IMR-90 (cell line): ENCODE measurements around the gene MYL11. TPM values are rescaled to one million over a fixed set of nuclear protein-coding genes. Genes with fewer than 3 reads are reported as not detected.

Source experiments
- ATAC-seq: fragments of 200-7000 bp; cut with Tn5 transposase; 2 replicates; pipeline ENCODE4 v1.9.1; 2020; ENCODE audit warnings: low read depth, mild to moderate bottlenecking, moderate library complexity
- BruUV-seq: library from RNA; stranded (reverse); fragments of 400-500 nt; replicated peaks from 2 replicates; lab custom pipeline; 2021; lab: Mats Ljungman, UMichigan
- CTCF ChIA-PET: fragments of 300-600 bp; formaldehyde crosslinking; extraction: SDS; loops from one replicate; lab custom pipeline; 2021; ENCODE audit warnings: antibody characterized with exemption; lab: Yijun Ruan, JAX
- POLR2A ChIA-PET: fragments of 300-600 bp; sonication (Branson Sonifier 250); formaldehyde crosslinking; loops from one replicate; lab custom pipeline; 2022; ENCODE audit warnings: antibody characterized with exemption; ENCODE audit not compliant: unreplicated experiment; lab: Charles Lee
- DNase-seq: peaks from one replicate; pipeline ENCODE4 v3.0.0; 2013
- H2AFZ ChIP-seq: replicated peaks from 2 replicates; pipeline ENCODE3; 2013; ENCODE audit warnings: low read length, mild to moderate bottlenecking; ENCODE audit not compliant: poor library complexity
- H2AK5ac ChIP-seq: 2 replicates; pipeline ENCODE4 v1.6.1; 2013; ENCODE audit warnings: low read depth, low read length, inconsistent platforms
- H2AK9ac ChIP-seq: replicated peaks from 2 replicates; pipeline ENCODE3; 2013; ENCODE audit warnings: mild to moderate bottlenecking, low read depth, low read length, moderate library complexity; ENCODE audit not compliant: poor library complexity
- H2BK120ac ChIP-seq: 2 replicates; pipeline ENCODE4 v1.6.1; 2013; ENCODE audit warnings: low read depth, low read length, inconsistent platforms
- H2BK15ac ChIP-seq: 3 replicates; pipeline ENCODE4 v1.6.1; 2013; ENCODE audit warnings: low read depth, low read length, inconsistent platforms
- H2BK20ac ChIP-seq: 2 replicates; pipeline ENCODE4 v1.6.1; 2013; ENCODE audit warnings: low read depth, mild to moderate bottlenecking, inconsistent platforms, low read length, moderate library complexity
- H2BK5ac ChIP-seq: 2 replicates; pipeline ENCODE4 v1.6.1; 2013; ENCODE audit warnings: mild to moderate bottlenecking, low read depth, low read length, inconsistent platforms; ENCODE audit not compliant: poor library complexity, severe bottlenecking
- H3K14ac ChIP-seq: replicated peaks from 2 replicates; pipeline ENCODE4 v1.6.1; 2013; ENCODE audit warnings: low read depth, low read length, inconsistent platforms
- H3K18ac ChIP-seq: 2 replicates; pipeline ENCODE4 v1.6.1; 2013; ENCODE audit warnings: low read depth, low read length, control low read depth
- H3K23ac ChIP-seq: 2 replicates; pipeline ENCODE4 v1.6.1; 2013; ENCODE audit warnings: low read depth, low read length, inconsistent platforms
- H3K27ac ChIP-seq: 2 replicates; pipeline ENCODE4 v1.5.1; 2013; ENCODE audit warnings: mild to moderate bottlenecking, control low read depth, low read length; ENCODE audit not compliant: insufficient read depth
- H3K27me3 ChIP-seq: 2 replicates; pipeline ENCODE4 v1.6.1; 2013; ENCODE audit warnings: low read length; ENCODE audit not compliant: control insufficient read depth, insufficient read depth
- H3K36me3 ChIP-seq: 2 replicates; pipeline ENCODE4 v1.6.1; 2013; ENCODE audit warnings: low read length, mixed read lengths; ENCODE audit not compliant: control insufficient read depth, insufficient read depth
- H3K4ac ChIP-seq: 2 replicates; pipeline ENCODE4 v1.6.1; 2013; ENCODE audit warnings: low read depth, low read length, inconsistent platforms
- H3K4me1 ChIP-seq: 2 replicates; pipeline ENCODE4 v1.6.1; 2013; ENCODE audit warnings: low read length, mixed read lengths; ENCODE audit not compliant: control insufficient read depth, insufficient read depth
- H3K4me2 ChIP-seq: 2 replicates; pipeline ENCODE4 v1.6.1; 2013; ENCODE audit warnings: low read depth, mild to moderate bottlenecking, control low read depth, low read length, moderate library complexity
- H3K4me3 ChIP-seq: 2 replicates; pipeline ENCODE4 v1.5.1; 2013; ENCODE audit warnings: low read depth, mild to moderate bottlenecking, control low read depth, low read length, moderate library complexity; ENCODE audit not compliant: insufficient read depth
- H3K56ac ChIP-seq: 2 replicates; pipeline ENCODE4 v1.6.1; 2013; ENCODE audit warnings: low read length, inconsistent platforms; ENCODE audit not compliant: insufficient read depth; ENCODE audit errors: extremely low read depth
- H3K79me1 ChIP-seq, 2 experiments: 2 replicates each; pipeline ENCODE4 v1.6.1; 2013; ENCODE audit warnings: low read length in 2 of 2, inconsistent platforms in 1 of 2, low read depth in 1 of 2
- H3K9ac ChIP-seq: 2 replicates; pipeline ENCODE4 v1.6.1; 2013; ENCODE audit warnings: low read depth, low read length, control low read depth
- H3K9me1 ChIP-seq: 2 replicates; pipeline ENCODE4 v1.6.1; 2013; ENCODE audit warnings: low read length, inconsistent platforms; ENCODE audit not compliant: insufficient read depth
- H3K9me3 ChIP-seq: 2 replicates; pipeline ENCODE4 v1.6.1; 2013; ENCODE audit warnings: low read length; ENCODE audit not compliant: control insufficient read depth, insufficient read depth
- H4K20me1 ChIP-seq: 2 replicates; pipeline ENCODE4 v1.6.1; 2013; ENCODE audit warnings: low read length, inconsistent platforms; ENCODE audit not compliant: insufficient read depth
- H4K5ac ChIP-seq: 2 replicates; pipeline ENCODE4 v1.6.1; 2013; ENCODE audit warnings: mild to moderate bottlenecking, low read depth, low read length, control low read depth
- H4K8ac ChIP-seq, 2 experiments: 2 replicates each; pipeline ENCODE4 v1.6.1; 2013; ENCODE audit warnings: low read depth in 2 of 2, low read length in 2 of 2, control low read depth in 1 of 2, inconsistent platforms in 1 of 2
- H4K91ac ChIP-seq: 2 replicates; pipeline ENCODE4 v1.6.1; 2013; ENCODE audit warnings: low read depth, low read length, inconsistent platforms; ENCODE audit not compliant: insufficient read depth
- CEBPB ChIP-seq: IDR thresholded peaks from 2 replicates; pipeline ENCODE4 v1.6.1; 2012; ENCODE audit warnings: low read depth, low read length, improper control_type of control experiment
- CHD1 ChIP-seq: IDR thresholded peaks from 2 replicates; pipeline ENCODE4 v1.6.1; 2012; ENCODE audit warnings: low read depth, low read length, improper control_type of control experiment
- MAZ ChIP-seq: IDR thresholded peaks from 2 replicates; pipeline ENCODE4 v1.6.1; 2012; ENCODE audit warnings: low read depth, mild to moderate bottlenecking, low read length, improper control_type of control experiment, moderate library complexity, borderline replicate concordance
- MXI1 ChIP-seq: IDR thresholded peaks from 2 replicates; pipeline ENCODE4 v1.6.1; 2012; ENCODE audit warnings: low read depth, mild to moderate bottlenecking, low read length, moderate library complexity, borderline replicate concordance
- RCOR1 ChIP-seq: IDR thresholded peaks from 2 replicates; pipeline ENCODE4 v1.6.1; 2012; ENCODE audit warnings: mild to moderate bottlenecking, low read length, improper control_type of control experiment; ENCODE audit not compliant: insufficient replicate concordance
- RFX5 ChIP-seq: IDR thresholded peaks from 2 replicates; pipeline ENCODE4 v1.8.0; 2012; ENCODE audit warnings: low read depth, mild to moderate bottlenecking, low read length, moderate library complexity
- WGBS, 2 experiments: methylation state at CpG; one replicate each; pipeline versions ENCODE4 v1.1.5 to v1.1.7; 2013; ENCODE audit warnings: missing lambda C conversion rate in 2 of 2; ENCODE audit not compliant: insufficient read length in 1 of 2; ENCODE audit errors: extremely low coverage in 2 of 2; 5-methylcytosine and 5-hydroxymethylcytosine counted together
- dilution Hi-C: fragments of 300-500 bp; cut with HindIII; formaldehyde crosslinking; loops from one replicate; pipeline ENCODE4 v1.14.3; 2018; ENCODE audit warnings: low sequenced_read_pairs; ENCODE audit not compliant: unreplicated experiment
- in situ Hi-C: fragments of 300-500 bp; cut with MboI; formaldehyde crosslinking; loops from 3 replicates; pipeline ENCODE4 v1.14.3; 2019; ENCODE audit warnings: low sequenced_read_pairs, inconsistent platforms, mixed read lengths
- intact Hi-C: fragments of 100-400 bp; cut with micrococcal nuclease; formaldehyde crosslinking; loops from 2 replicates; pipeline ENCODE4 v1.10.0; 2022
- polyA plus RNA-seq, 3 experiments: library from polyadenylated mRNA; depleted of rRNA; stranded (reverse); fragments of >200 nt; gene quantifications; 2 replicates each; pipeline ENCODE4 v1.2.3, GENCODE V29; 2012; ENCODE audit warnings: low replicate concordance in 1 of 3
- total RNA-seq: library from RNA; depleted of rRNA; stranded (reverse); fragments of >200 nt; gene quantifications from 2 replicates; pipeline ENCODE4 v1.2.3, GENCODE V29; 2012
- TF ChIP-seq, protein P1 (sequence below): fragments of 150-350 bp; IDR thresholded peaks from 2 replicates; pipeline ENCODE4 v1.6.1; 2016; ENCODE audit warnings: low read depth, mild to moderate bottlenecking, low read length, moderate library complexity, borderline replicate concordance

The MYL11 gene
- total and polyA plus RNA-seq, 2 of the 4 experiments (the other 2 are of a cell fraction), result 1.1 TPM; not detected in 1

DNA sequence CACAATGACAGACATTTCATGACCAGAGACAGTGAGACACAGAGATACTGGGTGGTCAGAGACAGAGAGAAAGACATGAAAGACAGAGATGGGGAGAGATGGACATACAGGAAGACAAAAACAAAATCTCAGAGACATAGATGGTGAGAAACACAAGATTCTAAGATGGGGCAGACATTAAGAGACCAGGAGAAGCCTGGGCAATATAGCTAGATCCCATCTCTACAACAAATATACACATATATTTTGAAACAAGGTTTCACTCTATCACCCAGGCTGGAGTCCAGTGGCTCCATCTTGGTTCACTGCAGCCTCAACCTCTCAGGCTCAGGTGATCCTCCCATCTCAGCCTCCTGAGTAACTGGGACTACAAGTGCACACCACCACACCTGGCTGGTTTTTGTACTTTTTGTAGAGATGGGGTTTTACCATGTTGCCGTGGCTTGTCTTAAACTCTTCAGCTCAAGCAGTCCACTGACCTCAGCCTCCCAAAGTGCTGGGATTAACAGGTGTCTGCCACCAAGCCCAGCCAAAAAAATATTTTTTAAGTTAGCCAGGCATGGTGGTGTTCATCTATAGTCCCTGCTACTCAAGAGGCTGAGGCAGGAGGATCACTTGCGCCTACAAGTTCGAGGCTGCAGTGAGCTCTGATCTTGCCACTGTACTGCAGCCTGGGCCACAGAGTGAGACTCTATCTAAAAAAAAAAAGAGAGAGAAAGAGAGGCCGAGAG, 5.6 kb downstream of the MYL11 start:
- no TSS peak for BruUV-seq
- 100% methylated on average over 2 of the region's 4 CpGs; no CpG with 5 or more reads in 1 of the 2 experiments for WGBS, 2 experiments
- H2BK20ac ChIP-seq, result no peak overlapping the region

More for the DNA sequence above, 5.6 kb downstream of the MYL11 start:
- Histone ChIP-seq H3K79me1 (peaks cover 5 to 30% of the 10 kb centered on the region in 2 experiments), H3K4me3 (no peak overlapping the region), H2BK15ac (no peak overlapping the region), H3K27ac (no peak overlapping the region), H3K9ac (no peak overlapping the region), H3K18ac (no peak overlapping the region), H3K27me3 (no peaks in the 10 kb centered on the region), H2BK120ac (no peak overlapping the region), H4K20me1 (peaks cover 10% of the 10 kb centered on the region), H3K4me1 (peaks cover 7% of the 10 kb centered on the region), H3K56ac (no peak overlapping the region), H3K9me1 (peaks cover 16% of the 10 kb centered on the region), H3K36me3 (no peaks in the 10 kb centered on the region), H3K4ac (no peak overlapping the region), H2AFZ (no peak overlapping the region), H2AK5ac (no peak overlapping the region), H3K23ac (no peak overlapping the region), H4K91ac (no peak overlapping the region), H2BK5ac (no peak overlapping the region), H3K9me3 (no peaks in the 10 kb centered on the region), H4K5ac (no peak overlapping the region), H3K14ac (no peak overlapping the region), H3K4me2 (no peak overlapping the region), H2AK9ac (no peak overlapping the region), H4K8ac (no peak overlapping the region)
- DNase-seq (no peak), ATAC-seq (no peak)
- ChIA-PET CTCF (no interaction called here), POLR2A (no interaction called here)
- dilution Hi-C loops (no loop called here), in situ Hi-C loops (no loop called here), intact Hi-C loops (no loop called here)
- no peak for TF ChIP-seq RFX5
- no peak for TF ChIP-seq CEBPB
- TF ChIP-seq MAZ, result no peak
- TF ChIP-seq, protein P1, sequence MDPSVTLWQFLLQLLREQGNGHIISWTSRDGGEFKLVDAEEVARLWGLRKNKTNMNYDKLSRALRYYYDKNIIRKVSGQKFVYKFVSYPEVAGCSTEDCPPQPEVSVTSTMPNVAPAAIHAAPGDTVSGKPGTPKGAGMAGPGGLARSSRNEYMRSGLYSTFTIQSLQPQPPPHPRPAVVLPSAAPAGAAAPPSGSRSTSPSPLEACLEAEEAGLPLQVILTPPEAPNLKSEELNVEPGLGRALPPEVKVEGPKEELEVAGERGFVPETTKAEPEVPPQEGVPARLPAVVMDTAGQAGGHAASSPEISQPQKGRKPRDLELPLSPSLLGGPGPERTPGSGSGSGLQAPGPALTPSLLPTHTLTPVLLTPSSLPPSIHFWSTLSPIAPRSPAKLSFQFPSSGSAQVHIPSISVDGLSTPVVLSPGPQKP, result no peak
- TF ChIP-seq MXI1, result no peak
- no peak for TF ChIP-seq CHD1
- TF ChIP-seq RCOR1, result no peak
